Trophoblast cell (in vitro differentiated cells and primary cell): ENCODE measurements around the gene CDK15.

ENCODE experiments used
- DNase-seq, 2 donors: peaks; one replicate each; pipeline ENCODE4 v3.0.0-alpha.2; 2016
- H2AFZ ChIP-seq: 2 replicates; pipeline ENCODE4 v1.6.1; 2013; ENCODE audit warnings: low read length, moderate library complexity, mild to moderate bottlenecking; ENCODE audit not compliant: insufficient read depth, poor library complexity
- H2AK5ac ChIP-seq: 2 replicates; pipeline ENCODE4 v1.6.1; 2013; ENCODE audit warnings: mild to moderate bottlenecking, low read length
- H2BK120ac ChIP-seq: 2 replicates; pipeline ENCODE4 v1.6.1; 2013; ENCODE audit warnings: low read length, mild to moderate bottlenecking, moderate library complexity; ENCODE audit not compliant: insufficient read depth, poor library complexity
- H2BK12ac ChIP-seq: 2 replicates; pipeline ENCODE4 v1.6.1; 2013; ENCODE audit warnings: mild to moderate bottlenecking, low read length, moderate library complexity
- H2BK5ac ChIP-seq: 2 replicates; pipeline ENCODE4 v1.6.1; 2013; ENCODE audit warnings: low read length, low read depth, moderate library complexity, mild to moderate bottlenecking; ENCODE audit not compliant: poor library complexity
- H3K14ac ChIP-seq: 2 replicates; pipeline ENCODE4 v1.6.1; 2013; ENCODE audit warnings: mild to moderate bottlenecking, low read length
- H3K18ac ChIP-seq: 2 replicates; pipeline ENCODE4 v1.6.1; 2013; ENCODE audit warnings: mild to moderate bottlenecking, low read length
- H3K23ac ChIP-seq: 2 replicates; pipeline ENCODE4 v1.6.1; 2013; ENCODE audit warnings: low read length
- H3K27ac ChIP-seq: 2 replicates; pipeline ENCODE4 v1.5.1; 2013; ENCODE audit warnings: low read depth, mild to moderate bottlenecking, inconsistent platforms, low read length, moderate library complexity
- H3K27me3 ChIP-seq: 2 replicates; pipeline ENCODE4 v1.6.1; 2013; ENCODE audit warnings: inconsistent platforms, mild to moderate bottlenecking, low read length, moderate library complexity; ENCODE audit not compliant: insufficient read depth
- H3K36me3 ChIP-seq, 2 experiments: 1 replicate in 1 of 2; 2 replicates in 1 of 2; pipeline ENCODE4 v1.6.1; 2013; ENCODE audit warnings: low read length in 2 of 2, mild to moderate bottlenecking in 2 of 2, moderate library complexity in 1 of 2; ENCODE audit not compliant: insufficient read depth in 2 of 2, control insufficient read depth in 1 of 2
- H3K4ac ChIP-seq: 2 replicates; pipeline ENCODE4 v1.6.1; 2013; ENCODE audit warnings: low read depth, mild to moderate bottlenecking, low read length, moderate library complexity
- H3K4me1 ChIP-seq, 2 experiments: 1 replicate in 1 of 2; 2 replicates in 1 of 2; pipeline ENCODE4 v1.6.1; 2013; ENCODE audit warnings: low read length in 2 of 2, mild to moderate bottlenecking in 2 of 2, moderate library complexity in 1 of 2; ENCODE audit not compliant: insufficient read depth in 2 of 2, control insufficient read depth in 1 of 2
- H3K4me2 ChIP-seq: 2 replicates; pipeline ENCODE4 v1.6.1; 2013; ENCODE audit warnings: inconsistent platforms, mild to moderate bottlenecking, low read length, moderate library complexity
- H3K4me3 ChIP-seq: 2 replicates; pipeline ENCODE4 v1.5.1; 2013; ENCODE audit warnings: mild to moderate bottlenecking, low read depth, low read length, inconsistent platforms
- H3K79me1 ChIP-seq: one replicate; pipeline ENCODE4 v1.6.1; 2013; ENCODE audit warnings: low read length
- H3K79me2 ChIP-seq: 2 replicates; pipeline ENCODE4 v1.6.1; 2013; ENCODE audit warnings: low read length, mild to moderate bottlenecking; ENCODE audit not compliant: control insufficient read depth, insufficient read depth, poor library complexity
- H3K9ac ChIP-seq: 2 replicates; pipeline ENCODE4 v1.6.1; 2013; ENCODE audit warnings: mild to moderate bottlenecking, low read length
- H3K9me3 ChIP-seq: 2 replicates; pipeline ENCODE4 v1.6.1; 2013; ENCODE audit warnings: low read depth, mild to moderate bottlenecking, control low read depth, inconsistent platforms, low read length; ENCODE audit not compliant: insufficient read depth
- H4K12ac ChIP-seq: 2 replicates; pipeline ENCODE4 v1.6.1; 2013; ENCODE audit warnings: low read depth, mild to moderate bottlenecking, low read length, moderate library complexity
- H4K8ac ChIP-seq: 2 replicates; pipeline ENCODE4 v1.6.1; 2013; ENCODE audit warnings: low read depth, mild to moderate bottlenecking, low read length, moderate library complexity
- H4K91ac ChIP-seq: one replicate; pipeline ENCODE4 v1.6.1; 2013; ENCODE audit warnings: low read depth, mild to moderate bottlenecking, low read length, moderate library complexity
- WGBS: extraction: QIAGEN DNeasy Blood & Tissue Kit; methylation state at CpG from one replicate; pipeline ENCODE4 v1.1.7; 2013; ENCODE audit warnings: missing lambda C conversion rate; ENCODE audit not compliant: insufficient read length, insufficient coverage; ENCODE audit errors: extremely low coverage; 5-methylcytosine and 5-hydroxymethylcytosine counted together

CDK15 gene

GRCh38 chr2:201788371-201788770 is 18.0 kb upstream of the CDK15 start:
- Histone ChIP-seq H4K8ac (no peak overlapping the region), H2BK5ac (no peak overlapping the region), H3K4me3 (no peak overlapping the region), H3K23ac (no peak overlapping the region), H4K12ac (no peak overlapping the region), H3K27ac (no peak overlapping the region), H3K9ac (no peak overlapping the region), H3K14ac (no peak overlapping the region), H3K27me3 (no peaks in the 10 kb centered on the region), H3K4me1 (peaks cover 0 to 7% of the 10 kb centered on the region in 2 experiments), H4K91ac (no peak overlapping the region), H2BK120ac (no peak overlapping the region), H3K18ac (no peak overlapping the region), H2AFZ (no peak overlapping the region), H3K36me3 (no peaks in the 10 kb centered on the region), H3K79me1 (no peaks in the 10 kb centered on the region), H3K4me2 (no peak overlapping the region), H2AK5ac (no peak overlapping the region), H3K4ac (no peak overlapping the region), H3K79me2 (no peaks in the 10 kb centered on the region), H3K9me3 (no peaks in the 10 kb centered on the region), H2BK12ac (no peak overlapping the region)
- WGBS: no CpG with 5 or more reads among the region's 3 CpGs
- no peak for DNase-seq

- H2BK120ac ChIP-seq: no peak overlapping the region
- no peak overlapping the region for H3K14ac ChIP-seq
- H3K18ac ChIP-seq: no peak overlapping the region
- no peak overlapping the region for H3K4me3 ChIP-seq
- no peaks in the 10 kb centered on the region for H3K36me3 ChIP-seq
- no CpG with 5 or more reads among the region's 2 CpGs for WGBS
- no peaks in the 10 kb centered on the region for H3K79me1 ChIP-seq
- no peak overlapping the region for H3K27ac ChIP-seq
- no peaks in the 10 kb centered on the region for H3K9me3 ChIP-seq
- H2AK5ac ChIP-seq: no peak overlapping the region
- H2AFZ ChIP-seq: no peak overlapping the region
- H3K23ac ChIP-seq: no peak overlapping the region
- no peak for DNase-seq
- H2BK12ac ChIP-seq: no peak overlapping the region
- H3K4me2 ChIP-seq: no peak overlapping the region
- no peaks in the 10 kb centered on the region for H3K27me3 ChIP-seq
- no peaks in the 10 kb centered on the region for H3K79me2 ChIP-seq
- no peak overlapping the region for H4K91ac ChIP-seq
- H3K4ac ChIP-seq: no peak overlapping the region
- no peak overlapping the region for H4K12ac ChIP-seq
- H2BK5ac ChIP-seq: no peak overlapping the region
- peaks cover 0 to 7% of the 10 kb centered on the region in 2 experiments for H3K4me1 ChIP-seq
- no peak overlapping the region for H3K9ac ChIP-seq
- no peak overlapping the region for H4K8ac ChIP-seq
These were observed 16.9 kb upstream of the CDK15 start for GRCh38 chr2:201789395-201789794.

- no CpG with 5 or more reads among the region's 3 CpGs for WGBS
- Histone ChIP-seq H3K18ac (no peak overlapping the region), H2AK5ac (no peak overlapping the region), H2BK12ac (no peak overlapping the region), H4K8ac (no peak overlapping the region), H3K4me3 (no peak overlapping the region), H3K79me1 (no peaks in the 10 kb centered on the region), H2BK5ac (no peak overlapping the region), H2BK120ac (no peak overlapping the region), H3K27me3 (no peaks in the 10 kb centered on the region), H3K14ac (no peak overlapping the region), H3K36me3 (no peaks in the 10 kb centered on the region), H4K91ac (no peak overlapping the region), H3K9me3 (no peaks in the 10 kb centered on the region), H3K27ac (no peak overlapping the region), H2AFZ (no peak overlapping the region), H3K9ac (no peak overlapping the region), H3K79me2 (no peaks in the 10 kb centered on the region), H3K4me1 (peaks cover 0 to 7% of the 10 kb centered on the region in 2 experiments), H4K12ac (no peak overlapping the region), H3K23ac (no peak overlapping the region), H3K4ac (no peak overlapping the region), H3K4me2 (no peak overlapping the region)
- DNase-seq: no peak
These were observed 16.0 kb upstream of the CDK15 start for GRCh38 chr2:201790291-201790690.

DNA sequence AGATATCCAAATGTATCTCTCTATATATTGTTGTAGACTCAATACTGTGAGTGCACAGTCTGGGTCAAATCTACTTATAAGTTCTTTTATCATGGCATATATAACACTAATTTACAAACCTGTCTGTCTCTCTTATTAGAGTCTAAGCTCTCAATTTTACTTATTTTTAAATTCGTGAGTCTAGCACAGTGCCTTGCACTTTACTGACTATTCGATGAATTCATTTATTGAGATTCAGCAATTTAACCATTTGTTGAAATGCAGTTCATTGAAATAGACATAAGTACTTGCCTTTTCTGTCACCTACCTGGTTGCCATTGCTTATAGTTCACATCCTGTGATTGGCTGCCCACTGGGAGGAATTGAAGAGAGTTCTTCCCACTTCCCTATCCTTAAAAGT is 15.3 kb upstream of the CDK15 start:
- no peak overlapping the region for H2BK5ac ChIP-seq
- H3K4ac ChIP-seq: no peak overlapping the region
- no peak for DNase-seq
- H3K4me1 ChIP-seq: peaks cover 0 to 7% of the 10 kb centered on the region in 2 experiments
- WGBS: no CpG with 5 or more reads among the region's 2 CpGs
- no peaks in the 10 kb centered on the region for H3K9me3 ChIP-seq
- no peak overlapping the region for H3K4me2 ChIP-seq
- H3K27me3 ChIP-seq: no peaks in the 10 kb centered on the region
- H3K18ac ChIP-seq: no peak overlapping the region
- H3K4me3 ChIP-seq: no peak overlapping the region
- H2BK120ac ChIP-seq: no peak overlapping the region
- H4K91ac ChIP-seq: no peak overlapping the region
- H3K23ac ChIP-seq: no peak overlapping the region
- H3K79me2 ChIP-seq: no peaks in the 10 kb centered on the region
- no peak overlapping the region for H3K14ac ChIP-seq
- no peak overlapping the region for H4K12ac ChIP-seq
- H2BK12ac ChIP-seq: no peak overlapping the region
- H3K9ac ChIP-seq: no peak overlapping the region
- H3K79me1 ChIP-seq: no peaks in the 10 kb centered on the region
- no peak overlapping the region for H2AK5ac ChIP-seq
- H3K27ac ChIP-seq: no peak overlapping the region
- no peak overlapping the region for H2AFZ ChIP-seq
- H4K8ac ChIP-seq: no peak overlapping the region
- no peaks in the 10 kb centered on the region for H3K36me3 ChIP-seq
